ENCODE data around the gene DLG5.

DNA sequence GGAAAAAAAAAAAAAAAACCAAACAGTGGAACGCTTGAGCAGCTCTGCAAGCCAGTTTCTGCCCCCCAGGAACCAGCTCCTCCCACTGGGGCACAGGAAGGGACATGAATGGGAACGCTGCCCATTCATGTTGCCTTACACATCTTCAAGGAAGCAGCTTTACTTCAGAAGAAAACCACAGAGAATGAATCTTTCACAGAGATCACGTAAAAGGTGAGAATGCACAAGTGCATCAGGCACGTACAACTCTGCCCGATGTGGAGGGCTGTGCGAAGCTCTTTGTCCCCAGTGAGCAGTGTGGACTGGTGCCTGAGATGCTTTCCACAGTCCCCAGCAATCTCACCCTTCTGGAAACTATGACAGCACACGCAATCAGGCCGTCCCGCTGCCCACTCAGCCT lies 106.2 kb downstream of the DLG5 start:
- TF ChIP-seq CTCF (IDR thresholded peaks at IDR 0.05) (no peak), EP300 (IDR thresholded peaks at IDR 0.05) (no peak)

All from suprapubic skin (tissue), 3 donors.